Choroid plexus epithelial cell (primary cell): ENCODE data around the gene JAKMIP2.
"Not testable (repeated sequence)": the region's sequence is repeated elsewhere in the genome, so short reads cannot be mapped to it uniquely, and the experiment has no call there.

ENCODE experiments used
- DNase-seq: peaks from one replicate; pipeline ENCODE4 v3.0.0-alpha.2; 2010; ENCODE audit warnings: low read depth
- H3K4me3 ChIP-seq: 2 replicates; pipeline ENCODE4 v1.5.1; 2011; ENCODE audit warnings: low read depth, mild to moderate bottlenecking, control low read depth, low read length, moderate library complexity
- CTCF ChIP-seq: conservative IDR thresholded peaks from 2 replicates; pipeline ENCODE4 v1.5.1; 2011; ENCODE audit warnings: low read depth, mild to moderate bottlenecking, control low read depth, inconsistent platforms, low read length, moderate library complexity

Gene JAKMIP2

GRCh38 chr5:147555176-147555575 is 227.4 kb downstream of the JAKMIP2 start:
- TF ChIP-seq CTCF: no peak
- DNase-seq: no peak
- H3K4me3 ChIP-seq: no peak overlapping the region

GRCh38 chr5:147554261-147554817 is 228.2 kb downstream of the JAKMIP2 start:
- DNase-seq: peak; percentile 85
- no peak for TF ChIP-seq CTCF
- peak overlapping the region; percentile 26 for H3K4me3 ChIP-seq

GRCh38 chr5:147553817-147554216 is 228.7 kb downstream of the JAKMIP2 start:
- not testable (repeated sequence) for DNase-seq, H3K4me3 ChIP-seq

- H3K4me3 ChIP-seq: no peak overlapping the region
- no peak for DNase-seq
- no peak for TF ChIP-seq CTCF
Measured at GRCh38 chr5:147552897-147553296, 229.6 kb downstream of the JAKMIP2 start.

- no peak overlapping the region for H3K4me3 ChIP-seq
- no peak for TF ChIP-seq CTCF
- no peak for DNase-seq
Measured at GRCh38 chr5:147551677-147552076, 230.9 kb downstream of the JAKMIP2 start.

- TF ChIP-seq CTCF: no peak
- peak; percentile 24 for DNase-seq
- H3K4me3 ChIP-seq: no peak overlapping the region
Measured at GRCh38 chr5:147547730-147548129, 234.8 kb downstream of the JAKMIP2 start.

GRCh38 chr5:147544556-147544955 is 238.0 kb downstream of the JAKMIP2 start:
- no peak for DNase-seq
- no peak for TF ChIP-seq CTCF
- H3K4me3 ChIP-seq: no peak overlapping the region
